ENCODE measurements around the gene LCN1. TPM values are rescaled to one million over a fixed set of nuclear protein-coding genes. Genes with fewer than 3 reads are reported as not detected.
"Not testable (repeated sequence)": the region's sequence is repeated elsewhere in the genome, so short reads cannot be mapped to it uniquely, and the experiment has no call there.

The LCN1 gene
- total RNA-seq, 4 donors from 2014 or later = not detected

GRCh38 chr9:135513351-135513846, 7.8 kb upstream of the LCN1 start:
- intact Hi-C loops (cut with DNase I) = no loop called here
- Histone ChIP-seq H3K27me3 (no peaks in the 10 kb centered on the region), H3K9me3 (no peaks in the 10 kb centered on the region), H3K36me3 (no peaks in the 10 kb centered on the region), H3K4me1 (no peaks in the 10 kb centered on the region), H3K27ac (no peak overlapping the region), H3K4me3 (replicated peaks in 1 of 3) (no peak overlapping the region)
- WGBS, 2 donors = 82 to 86% methylated on average over 12 to 18 of the region's 19 CpGs
- TF ChIP-seq POLR2A (IDR thresholded peaks at IDR 0.05) (no peak), CTCF (IDR thresholded peaks at IDR 0.05) (no peak)
- DNase-seq = no peak

GRCh38 chr9:135513906-135514305, 7.3 kb upstream of the LCN1 start:
- DNase-seq; H3K4me3 ChIP-seq (replicated peaks in 1 of 3); H3K9me3 ChIP-seq; H3K27me3 ChIP-seq; intact Hi-C loops (cut with DNase I); H3K27ac ChIP-seq; H3K36me3 ChIP-seq; H3K4me1 ChIP-seq: not testable (repeated sequence)
- WGBS, 2 donors = 78 to 96% methylated on average over 5 to 9 of the region's 9 CpGs

- intact Hi-C loops (cut with DNase I) = no loop called here
- 77 to 88% methylated on average over 11 to 12 of the region's 17 CpGs for WGBS, 2 donors
- no peak for DNase-seq
These were observed 6.7 kb upstream of the LCN1 start for GRCh38 chr9:135514342-135515082.

GRCh38 chr9:135515083-135515951, 5.9 kb upstream of the LCN1 start:
- no peak for DNase-seq
- 79 to 86% methylated on average over 21 to 23 of the region's 31 CpGs for WGBS, 2 donors
- no peaks in the 10 kb centered on the region for H3K4me1 ChIP-seq
- H3K4me3 ChIP-seq (replicated peaks in 1 of 3) = no peak overlapping the region
- H3K36me3 ChIP-seq = no peaks in the 10 kb centered on the region
- H3K27me3 ChIP-seq = no peaks in the 10 kb centered on the region
- H3K27ac ChIP-seq = no peak overlapping the region
- intact Hi-C loops (cut with DNase I) = no loop called here
- H3K9me3 ChIP-seq = no peaks in the 10 kb centered on the region
- TF ChIP-seq CTCF (IDR thresholded peaks at IDR 0.05) (no peak), POLR2A (IDR thresholded peaks at IDR 0.05) (no peak)

More at GRCh38 chr9:135514342-135515082, 6.7 kb upstream of the LCN1 start:
- TF ChIP-seq POLR2A (IDR thresholded peaks at IDR 0.05) (no peak), CTCF (IDR thresholded peaks at IDR 0.05) (no peak)
- H3K9me3 ChIP-seq = no peaks in the 10 kb centered on the region
- no peak overlapping the region for H3K27ac ChIP-seq
- H3K36me3 ChIP-seq = no peaks in the 10 kb centered on the region
- H3K4me3 ChIP-seq (replicated peaks in 1 of 3) = no peak overlapping the region
- H3K27me3 ChIP-seq = no peaks in the 10 kb centered on the region
- H3K4me1 ChIP-seq = no peaks in the 10 kb centered on the region

- no peaks in the 10 kb centered on the region for H3K9me3 ChIP-seq
- no peak for TF ChIP-seq POLR2A (IDR thresholded peaks at IDR 0.05)
- TF ChIP-seq CTCF (IDR thresholded peaks at IDR 0.05) = no peak
- WGBS, 2 donors = 68 to 76% methylated on average over 20 to 21 of the region's 25 CpGs
- H3K36me3 ChIP-seq = no peaks in the 10 kb centered on the region
- no peak for DNase-seq
- H3K27ac ChIP-seq = no peak overlapping the region
- no peaks in the 10 kb centered on the region for H3K27me3 ChIP-seq
- intact Hi-C loops (cut with DNase I) = no loop called here
- no peak overlapping the region for H3K4me3 ChIP-seq (replicated peaks in 1 of 3)
- no peaks in the 10 kb centered on the region for H3K4me1 ChIP-seq
These were observed 4.9 kb upstream of the LCN1 start for GRCh38 chr9:135516132-135516860.

Measured in thyroid gland (tissue), 4 donors.